ENCODE results near the gene CTNNA1.

CTNNA1 gene

GRCh38 chr5:138898299-138898698, 145.1 kb downstream of the CTNNA1 start:
- no peak overlapping the region for H3K4me3 ChIP-seq (ENCODE audit: low read length)
- no peak for DNase-seq (ENCODE audit: low read depth)
- TF ChIP-seq CTCF (conservative IDR thresholded peaks at IDR 0.05; ENCODE audit: low read depth, low read length): no peak

- no peak overlapping the region for H3K4me3 ChIP-seq (ENCODE audit: low read length)
- no peak for TF ChIP-seq CTCF (conservative IDR thresholded peaks at IDR 0.05; ENCODE audit: low read depth, low read length)
These were observed 145.5 kb downstream of the CTNNA1 start for GRCh38 chr5:138898742-138899141.

DNA sequence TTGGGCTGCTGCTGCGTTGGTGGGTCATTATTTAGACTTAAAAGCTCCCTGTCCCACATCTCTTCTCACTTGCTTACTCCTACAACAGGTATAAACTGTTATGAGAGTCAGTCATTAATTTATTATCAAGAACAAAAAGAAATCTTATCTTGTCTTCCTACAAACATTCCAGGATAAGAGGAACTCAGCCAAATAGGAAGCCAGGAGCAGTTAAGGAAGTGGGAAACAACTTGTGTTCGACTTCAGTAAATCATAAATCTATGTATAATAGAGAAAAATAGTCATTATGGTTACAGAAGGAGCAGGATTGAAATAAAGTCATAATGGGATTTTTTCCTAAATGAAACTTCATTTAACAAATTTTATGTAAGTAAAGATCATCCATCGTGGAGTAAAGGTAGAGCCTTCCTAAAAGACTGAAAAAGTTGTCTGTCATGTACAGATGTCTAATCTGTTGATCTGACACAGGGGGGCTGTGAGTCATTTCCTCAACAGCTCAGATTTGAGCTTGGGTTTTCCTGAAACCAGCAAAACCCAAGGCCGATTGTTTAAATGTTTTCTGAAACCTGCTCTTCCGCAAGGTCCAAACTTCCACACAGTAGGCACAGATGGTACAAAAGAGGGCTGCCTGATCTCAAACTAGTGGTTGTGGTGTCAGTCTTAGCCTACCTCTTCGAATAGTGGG, 147.2 kb downstream of the CTNNA1 start:
- no peak overlapping the region for H3K4me3 ChIP-seq (ENCODE audit: low read length)
- no peak for TF ChIP-seq CTCF (conservative IDR thresholded peaks at IDR 0.05; ENCODE audit: low read depth, low read length)
- DNase-seq (ENCODE audit: low read depth): no peak

More at GRCh38 chr5:138898742-138899141, 145.5 kb downstream of the CTNNA1 start:
- no peak for DNase-seq (ENCODE audit: low read depth)

GRCh38 chr5:138901716-138902115, 148.5 kb downstream of the CTNNA1 start:
- DNase-seq (ENCODE audit: low read depth): no peak
- H3K4me3 ChIP-seq (ENCODE audit: low read length): no peak overlapping the region
- TF ChIP-seq CTCF (conservative IDR thresholded peaks at IDR 0.05; ENCODE audit: low read depth, low read length): no peak

GRCh38 chr5:138903130-138903775, 150.0 kb downstream of the CTNNA1 start:
- DNase-seq (ENCODE audit: low read depth): peak; percentile 25
- no peak for TF ChIP-seq CTCF (conservative IDR thresholded peaks at IDR 0.05; ENCODE audit: low read depth, low read length)
- no peak overlapping the region for H3K4me3 ChIP-seq (ENCODE audit: low read length)

DNA sequence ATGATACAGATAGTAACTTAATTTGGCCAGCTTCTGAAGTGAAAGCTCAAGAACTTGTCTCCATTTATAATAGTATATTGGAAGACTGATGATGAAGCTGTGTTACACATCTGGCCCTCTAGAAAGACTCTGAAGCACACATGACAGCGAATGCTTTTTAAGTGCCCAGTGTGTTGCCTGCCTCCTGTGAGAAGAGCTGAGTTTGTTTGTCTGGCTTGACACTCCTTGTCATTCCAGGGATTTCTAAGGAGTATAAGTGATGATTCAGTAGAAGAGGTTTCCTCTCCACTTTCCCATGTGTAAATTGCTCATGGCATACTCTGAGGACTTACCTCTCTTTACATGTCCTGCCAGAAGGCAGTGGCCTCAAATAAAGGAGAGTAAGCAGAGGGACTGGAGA, 152.3 kb downstream of the CTNNA1 start:
- no peak for TF ChIP-seq CTCF (conservative IDR thresholded peaks at IDR 0.05; ENCODE audit: low read depth, low read length)
- no peak for DNase-seq (ENCODE audit: low read depth)
- H3K4me3 ChIP-seq (ENCODE audit: low read length): no peak overlapping the region

DNA sequence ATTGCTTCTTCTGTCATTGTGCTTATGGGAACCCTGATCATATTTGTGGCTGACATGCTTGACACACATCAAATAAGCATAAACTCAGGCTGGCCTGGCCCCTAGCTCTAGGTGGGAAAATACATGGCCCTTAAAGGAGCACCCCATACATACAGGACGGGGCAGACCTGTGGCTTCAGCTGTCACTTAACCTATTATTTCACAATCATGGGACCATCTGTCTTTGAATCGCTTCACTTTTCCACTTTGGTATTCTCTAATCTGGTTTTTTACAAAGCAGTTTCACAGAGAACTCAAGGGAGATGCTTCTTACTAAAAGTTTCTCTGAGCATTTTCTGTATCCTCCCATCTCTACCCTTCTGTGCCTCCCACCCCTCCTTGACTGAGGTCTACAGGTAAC, 156.5 kb downstream of the CTNNA1 start:
- TF ChIP-seq CTCF (conservative IDR thresholded peaks at IDR 0.05; ENCODE audit: low read depth, low read length): no peak
- H3K4me3 ChIP-seq (ENCODE audit: low read length): no peak overlapping the region
- no peak for DNase-seq (ENCODE audit: low read depth)

Measured in retinal pigment epithelial cell (primary cell).